Panc1 (cell line): ENCODE data around the gene TRIM23. TPM values are rescaled to one million over a fixed set of nuclear protein-coding genes. Genes with fewer than 3 reads are reported as not detected.

Experiments
- ATAC-seq: fragments of 200-7000 bp; cut with Tn5 transposase; 2 replicates; pipeline ENCODE4 v1.9.1; 2020; ENCODE audit warnings: mild to moderate bottlenecking, moderate library complexity
- BruUV-seq: library from RNA; stranded (reverse); fragments of 400-500 nt; replicated peaks from 2 replicates; lab custom pipeline; 2021; lab: Mats Ljungman, UMichigan
- CTCF ChIA-PET: fragments of 300-600 bp; sonication (Branson Sonifier 250); formaldehyde crosslinking; loops from one replicate; lab custom pipeline; 2022; ENCODE audit warnings: antibody characterized with exemption; lab: Charles Lee
- POLR2A ChIA-PET: fragments of 300-600 bp; sonication (Branson Sonifier 250); formaldehyde crosslinking; loops from one replicate; lab custom pipeline; 2022; ENCODE audit warnings: antibody characterized with exemption; lab: Charles Lee
- DNase-seq: peaks from one replicate; pipeline ENCODE4 v3.0.0-alpha.2; 2010; ENCODE audit warnings: low read depth, low spot score
- H3K27ac ChIP-seq: 2 replicates; pipeline ENCODE4 v1.5.1; 2011; ENCODE audit warnings: mild to moderate bottlenecking, low read length, inconsistent platforms
- H3K27me3 ChIP-seq: fragments of 200-500 bp; sonication (Bioruptor generic); 2 replicates; pipeline ENCODE4 v1.6.0; 2014; ENCODE audit warnings: low read length, inconsistent platforms; ENCODE audit not compliant: control insufficient read depth, insufficient read depth
- H3K36me3 ChIP-seq: fragments of 200-500 bp; sonication (Bioruptor generic); 2 replicates; pipeline ENCODE4 v1.5.1; 2014; ENCODE audit warnings: inconsistent platforms, mild to moderate bottlenecking, low read length, moderate library complexity; ENCODE audit not compliant: control insufficient read depth, insufficient read depth
- H3K4me1 ChIP-seq: 2 replicates; pipeline ENCODE4 v1.5.1; 2011; ENCODE audit warnings: inconsistent platforms, mild to moderate bottlenecking, low read length, moderate library complexity; ENCODE audit not compliant: control insufficient read depth, insufficient read depth
- H3K4me3 ChIP-seq, 2 experiments: 2 replicates each; pipeline ENCODE4 v1.5.1; 2011 to 2012; ENCODE audit warnings: low read depth in 2 of 2, low read length in 2 of 2, mild to moderate bottlenecking in 2 of 2, inconsistent platforms in 1 of 2, moderate library complexity in 1 of 2
- H3K9me3 ChIP-seq: fragments of 200-500 bp; sonication (Bioruptor generic); 2 replicates; pipeline ENCODE4 v1.5.1; 2014; ENCODE audit warnings: low read depth, mild to moderate bottlenecking, inconsistent platforms, low read length, moderate library complexity; ENCODE audit not compliant: control insufficient read depth, insufficient read depth
- POLR2AphosphoS5 ChIP-seq: IDR thresholded peaks from 2 replicates; pipeline ENCODE4 v1.6.1; 2012; ENCODE audit warnings: mild to moderate bottlenecking, low read depth, low read length, moderate library complexity
- SIN3A ChIP-seq: IDR thresholded peaks from 2 replicates; pipeline ENCODE4 v1.6.1; 2012; ENCODE audit warnings: low read depth, mild to moderate bottlenecking, low read length, moderate library complexity, borderline replicate concordance; ENCODE audit not compliant: insufficient read depth
- TCF7L2 ChIP-seq: IDR thresholded peaks from 2 replicates; pipeline ENCODE4 v1.6.1; 2011; ENCODE audit warnings: mild to moderate bottlenecking, low read depth, low read length, inconsistent platforms
- in situ Hi-C: cut with HindIII; loops from 2 replicates; pipeline ENCODE4 v1.10.0; 2016; ENCODE audit warnings: low sequenced_read_pairs, low pct_unique_long_range_greater_than_20kb
- intact Hi-C: fragments of 100-400 bp; cut with micrococcal nuclease; formaldehyde crosslinking; loops from one replicate; pipeline ENCODE4 v1.10.0; 2022; ENCODE audit not compliant: unreplicated experiment
- total RNA-seq: library from RNA; stranded (reverse); gene quantifications from one replicate; pipeline ENCODE4 v1.2.1, GENCODE V29; 2021; ENCODE audit not compliant: unreplicated experiment
- TF ChIP-seq, protein P1 (sequence below), 2 experiments: IDR thresholded peaks; 2 replicates each; pipeline ENCODE4 v1.6.1; 2011 to 2012; ENCODE audit warnings: low read depth in 2 of 2, control low read depth in 1 of 2, low read length in 1 of 2, mild to moderate bottlenecking in 1 of 2, moderate library complexity in 1 of 2; ENCODE audit not compliant: insufficient read depth in 1 of 2
- TF ChIP-seq, protein P2 (sequence below): fragments of 450-650 bp; IDR thresholded peaks from 2 replicates; pipeline ENCODE4 v1.5.1; 2017; ENCODE audit warnings: mild to moderate bottlenecking

The TRIM23 gene
- total RNA-seq, 1 experiment from 2014 or later, result 12.6 TPM

DNA sequence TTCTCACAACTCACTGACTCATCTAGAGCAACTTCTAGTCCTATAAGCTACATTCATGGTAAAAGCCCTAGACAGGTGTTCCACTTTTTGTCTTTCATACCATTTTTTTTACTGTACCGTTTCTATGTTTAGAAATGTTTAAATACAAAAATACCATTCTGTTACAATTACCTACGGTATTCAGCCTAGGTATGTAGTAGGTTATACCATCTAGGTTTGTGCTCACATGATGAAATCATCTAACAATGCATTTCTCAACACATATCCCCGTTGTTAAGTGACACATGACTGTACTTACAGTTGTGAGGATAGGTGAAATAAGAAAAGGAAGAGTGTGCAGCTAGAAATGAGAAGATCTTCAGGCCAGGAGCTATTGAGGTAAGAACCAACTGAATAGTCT, 67.4 kb downstream of the TRIM23 start:
- Histone ChIP-seq H3K27me3 (no peaks in the 10 kb centered on the region), H3K36me3 (peaks cover 10% of the 10 kb centered on the region; the same call in 1 of the 2 replicates), H3K27ac (no peak overlapping the region), H3K4me3 (no peak overlapping the region), H3K4me1 (0 out of 2 replicates have a peak, but pooled peaks cover under 1% of the 10 kb centered on the region), H3K9me3 (no peaks in the 10 kb centered on the region)
- ChIA-PET POLR2A (no interaction called here), CTCF (no interaction called here)
- DNase-seq (no peak), ATAC-seq (no peak)
- in situ Hi-C loops (no loop called here), intact Hi-C loops (no loop called here)
- no peak for TF ChIP-seq POLR2AphosphoS5
- TF ChIP-seq, protein P1, sequence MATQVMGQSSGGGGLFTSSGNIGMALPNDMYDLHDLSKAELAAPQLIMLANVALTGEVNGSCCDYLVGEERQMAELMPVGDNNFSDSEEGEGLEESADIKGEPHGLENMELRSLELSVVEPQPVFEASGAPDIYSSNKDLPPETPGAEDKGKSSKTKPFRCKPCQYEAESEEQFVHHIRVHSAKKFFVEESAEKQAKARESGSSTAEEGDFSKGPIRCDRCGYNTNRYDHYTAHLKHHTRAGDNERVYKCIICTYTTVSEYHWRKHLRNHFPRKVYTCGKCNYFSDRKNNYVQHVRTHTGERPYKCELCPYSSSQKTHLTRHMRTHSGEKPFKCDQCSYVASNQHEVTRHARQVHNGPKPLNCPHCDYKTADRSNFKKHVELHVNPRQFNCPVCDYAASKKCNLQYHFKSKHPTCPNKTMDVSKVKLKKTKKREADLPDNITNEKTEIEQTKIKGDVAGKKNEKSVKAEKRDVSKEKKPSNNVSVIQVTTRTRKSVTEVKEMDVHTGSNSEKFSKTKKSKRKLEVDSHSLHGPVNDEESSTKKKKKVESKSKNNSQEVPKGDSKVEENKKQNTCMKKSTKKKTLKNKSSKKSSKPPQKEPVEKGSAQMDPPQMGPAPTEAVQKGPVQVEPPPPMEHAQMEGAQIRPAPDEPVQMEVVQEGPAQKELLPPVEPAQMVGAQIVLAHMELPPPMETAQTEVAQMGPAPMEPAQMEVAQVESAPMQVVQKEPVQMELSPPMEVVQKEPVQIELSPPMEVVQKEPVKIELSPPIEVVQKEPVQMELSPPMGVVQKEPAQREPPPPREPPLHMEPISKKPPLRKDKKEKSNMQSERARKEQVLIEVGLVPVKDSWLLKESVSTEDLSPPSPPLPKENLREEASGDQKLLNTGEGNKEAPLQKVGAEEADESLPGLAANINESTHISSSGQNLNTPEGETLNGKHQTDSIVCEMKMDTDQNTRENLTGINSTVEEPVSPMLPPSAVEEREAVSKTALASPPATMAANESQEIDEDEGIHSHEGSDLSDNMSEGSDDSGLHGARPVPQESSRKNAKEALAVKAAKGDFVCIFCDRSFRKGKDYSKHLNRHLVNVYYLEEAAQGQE (IDR thresholded peaks at IDR 0.05; ENCODE audit: insufficient read depth in 1 of 2, low read depth in 2 of 2, low read length in 1 of 2), result no peak
- TF ChIP-seq SIN3A, result no peak
- no peak for TF ChIP-seq TCF7L2
- TF ChIP-seq, protein P2, sequence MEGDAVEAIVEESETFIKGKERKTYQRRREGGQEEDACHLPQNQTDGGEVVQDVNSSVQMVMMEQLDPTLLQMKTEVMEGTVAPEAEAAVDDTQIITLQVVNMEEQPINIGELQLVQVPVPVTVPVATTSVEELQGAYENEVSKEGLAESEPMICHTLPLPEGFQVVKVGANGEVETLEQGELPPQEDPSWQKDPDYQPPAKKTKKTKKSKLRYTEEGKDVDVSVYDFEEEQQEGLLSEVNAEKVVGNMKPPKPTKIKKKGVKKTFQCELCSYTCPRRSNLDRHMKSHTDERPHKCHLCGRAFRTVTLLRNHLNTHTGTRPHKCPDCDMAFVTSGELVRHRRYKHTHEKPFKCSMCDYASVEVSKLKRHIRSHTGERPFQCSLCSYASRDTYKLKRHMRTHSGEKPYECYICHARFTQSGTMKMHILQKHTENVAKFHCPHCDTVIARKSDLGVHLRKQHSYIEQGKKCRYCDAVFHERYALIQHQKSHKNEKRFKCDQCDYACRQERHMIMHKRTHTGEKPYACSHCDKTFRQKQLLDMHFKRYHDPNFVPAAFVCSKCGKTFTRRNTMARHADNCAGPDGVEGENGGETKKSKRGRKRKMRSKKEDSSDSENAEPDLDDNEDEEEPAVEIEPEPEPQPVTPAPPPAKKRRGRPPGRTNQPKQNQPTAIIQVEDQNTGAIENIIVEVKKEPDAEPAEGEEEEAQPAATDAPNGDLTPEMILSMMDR, result no peak
- BruUV-seq, result no TSS peak

DNA sequence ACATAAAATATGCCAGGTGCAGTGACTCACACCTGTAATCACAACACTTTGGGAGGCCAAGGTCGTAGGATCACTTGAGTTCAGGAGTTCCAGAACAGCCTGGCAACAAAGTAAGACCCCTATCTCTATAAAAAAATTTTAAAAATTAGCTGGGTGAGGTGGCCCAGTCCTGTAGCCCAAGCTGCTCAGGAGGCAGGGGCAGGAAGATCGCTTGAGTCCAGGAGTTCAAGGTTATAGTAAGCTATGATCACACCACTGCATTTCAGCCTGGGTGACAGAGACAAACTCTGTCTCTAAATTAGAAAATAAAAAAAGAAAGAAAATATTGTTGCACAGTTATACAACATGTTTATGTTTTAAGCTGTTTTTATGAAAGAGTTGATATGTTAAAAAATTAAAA, 68.0 kb downstream of the TRIM23 start:
- POLR2A ChIA-PET, result no interaction called here
- no peak overlapping the region for H3K27ac ChIP-seq
- no peak for DNase-seq
- intact Hi-C loops, result no loop called here
- no peak for TF ChIP-seq TCF7L2
- TF ChIP-seq, protein P2, result no peak
- TF ChIP-seq SIN3A, result no peak
- no peak for TF ChIP-seq POLR2AphosphoS5
- no peaks in the 10 kb centered on the region for H3K4me1 ChIP-seq
- CTCF ChIA-PET, result no interaction called here
- no peaks in the 10 kb centered on the region for H3K9me3 ChIP-seq
- in situ Hi-C loops, result no loop called here
- H3K27me3 ChIP-seq, result no peaks in the 10 kb centered on the region
- no peak for ATAC-seq
- H3K36me3 ChIP-seq, result peaks cover 10% of the 10 kb centered on the region; the same call in 1 of the 2 replicates
- BruUV-seq, result no TSS peak
- H3K4me3 ChIP-seq, result no peak overlapping the region
